GM18508 (cell line): ENCODE measurements around the gene PPIAL4G.
"Not testable (repeated sequence)": the region's sequence is repeated elsewhere in the genome, so short reads cannot be mapped to it uniquely, and the experiment has no call there.

ENCODE experiments used
- ATAC-seq: cut with Tn5 transposase; IDR thresholded peaks from one replicate; pipeline ENCODE4 v1.9.1; 2021; ENCODE audit warnings: moderate number of reproducible peaks; ENCODE audit not compliant: insufficient read depth, unreplicated experiment

Gene PPIAL4G

GRCh38 chr1:148483029-148483428 lies at the start of gene PPIAL4G:
Gene PPIAL4G (minus strand): TSS chr1:148483302. CDS start chr1:148483252, 50 bp downstream.
- not testable (repeated sequence) for ATAC-seq

- ATAC-seq: not testable (repeated sequence)
Observed at GRCh38 chr1:148532158-148532557, 49.1 kb upstream of the PPIAL4G start.

- not testable (repeated sequence) for ATAC-seq
Observed at GRCh38 chr1:148529101-148529567, 46.0 kb upstream of the PPIAL4G start.

- ATAC-seq: not testable (repeated sequence)
Observed at GRCh38 chr1:148528591-148528990, 45.5 kb upstream of the PPIAL4G start.

GRCh38 chr1:148526587-148526986 lies 43.5 kb upstream of the PPIAL4G start:
- ATAC-seq: not testable (repeated sequence)

GRCh38 chr1:148523205-148524144 lies 40.4 kb upstream of the PPIAL4G start:
- not testable (repeated sequence) for ATAC-seq

- peak; percentile 76 for ATAC-seq
Observed at GRCh38 chr1:148522561-148523204, 39.6 kb upstream of the PPIAL4G start.

- peak; percentile 32 for ATAC-seq
Observed at GRCh38 chr1:148522072-148522471, 39.0 kb upstream of the PPIAL4G start.

- ATAC-seq: not testable (repeated sequence)
Observed at GRCh38 chr1:148514310-148514709, 31.2 kb upstream of the PPIAL4G start.

GRCh38 chr1:148512571-148513184 lies 29.6 kb upstream of the PPIAL4G start:
- not testable (repeated sequence) for ATAC-seq

GRCh38 chr1:148493933-148494332 lies 10.8 kb upstream of the PPIAL4G start:
- not testable (repeated sequence) for ATAC-seq

- not testable (repeated sequence) for ATAC-seq
Observed at GRCh38 chr1:148481134-148481533, 2.0 kb downstream of the PPIAL4G start.

- not testable (repeated sequence) for ATAC-seq
Observed at GRCh38 chr1:148459694-148460093, 23.4 kb downstream of the PPIAL4G start.

- ATAC-seq: not testable (repeated sequence)
Observed at GRCh38 chr1:148458901-148459581, 24.1 kb downstream of the PPIAL4G start.

- ATAC-seq: not testable (repeated sequence)
Observed at GRCh38 chr1:148458398-148458797, 24.7 kb downstream of the PPIAL4G start.

GRCh38 chr1:148452845-148453244 lies 30.3 kb downstream of the PPIAL4G start:
- not testable (repeated sequence) for ATAC-seq

GRCh38 chr1:148439654-148440325 lies 43.3 kb downstream of the PPIAL4G start:
- not testable (repeated sequence) for ATAC-seq

GRCh38 chr1:148435406-148435805 lies 47.7 kb downstream of the PPIAL4G start:
- no peak for ATAC-seq

- no peak for ATAC-seq
Observed at GRCh38 chr1:148434832-148435231, 48.3 kb downstream of the PPIAL4G start.
